ENCODE data around the gene UBA1.

DNA sequence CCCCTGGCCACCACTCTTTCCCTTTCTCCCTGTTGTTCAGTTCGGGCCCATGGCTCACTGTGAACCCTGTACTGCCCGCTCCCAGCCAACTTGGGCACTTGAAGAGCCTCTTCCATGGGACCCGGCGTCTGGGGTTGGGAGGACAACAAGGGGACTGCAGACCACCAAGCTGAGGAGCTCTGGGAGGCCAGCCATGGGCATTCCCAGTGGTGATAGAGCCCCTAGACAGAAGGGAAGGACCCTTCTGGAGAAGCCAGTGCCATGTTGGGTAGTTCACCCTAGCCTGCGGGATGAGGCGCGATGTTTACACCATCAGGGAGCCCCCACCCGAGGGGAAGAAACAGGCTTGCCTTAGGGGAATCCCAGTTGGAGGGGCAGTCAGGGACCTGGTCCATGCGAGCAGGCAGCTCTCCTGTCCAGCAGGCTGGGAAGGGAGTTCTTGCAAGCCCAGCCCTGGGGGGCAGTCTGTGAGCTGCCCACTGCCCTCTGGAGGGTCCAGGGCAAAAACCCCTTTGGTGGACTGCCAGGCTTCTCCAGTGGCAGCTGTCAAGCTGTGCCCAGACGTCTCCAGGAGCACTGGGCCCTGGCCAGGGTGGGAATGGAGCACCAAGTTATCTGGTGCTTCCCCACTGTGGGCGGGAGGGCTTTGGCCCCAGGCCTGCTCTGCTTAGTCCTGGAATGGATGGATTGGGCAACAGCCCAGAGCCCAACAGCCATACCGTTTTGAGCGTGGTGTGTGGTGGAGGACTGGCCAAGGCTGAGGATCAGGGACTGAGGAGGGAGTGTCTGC lies 23.7 kb upstream of the UBA1 start:
- no peak for TF ChIP-seq CTCF (IDR thresholded peaks at IDR 0.05)
- no peak for TF ChIP-seq POLR2A (IDR thresholded peaks at IDR 0.05)

All from adrenal gland (tissue), 5 donors.